Stimulated activated CD4-positive, alpha-beta T cell treated with anti-CD3 and anti-CD28 coated beads, Interleukin-1b, Interleukin-23, amount 100 ng/mL, for 48 hours (primary cell): ENCODE results near the gene DNAJC18.
A peak's percentile ranks its signal among the peaks of the same experiment; 100 is the strongest.
"Not testable (repeated sequence)": the region's sequence is repeated elsewhere in the genome, so short reads cannot be mapped to it uniquely, and the experiment has no call there.

ENCODE experiments used
- DNase-seq: peaks from one replicate; pipeline ENCODE4 v3.0.0-alpha.2; 2020

The DNAJC18 gene

GRCh38 chr5:139402561-139403158 lies 36.7 kb downstream of the DNAJC18 start:
- DNase-seq, result no peak

GRCh38 chr5:139401546-139401945 lies 37.8 kb downstream of the DNAJC18 start:
- no peak for DNase-seq

- no peak for DNase-seq
Observed at GRCh38 chr5:139399501-139400121, 39.7 kb downstream of the DNAJC18 start.

- no peak for DNase-seq
Observed at GRCh38 chr5:139397921-139398320, 41.4 kb downstream of the DNAJC18 start.

- no peak for DNase-seq
Observed at GRCh38 chr5:139396691-139397090, 42.6 kb downstream of the DNAJC18 start.

- no peak for DNase-seq
Observed at GRCh38 chr5:139395844-139396640, 43.3 kb downstream of the DNAJC18 start.

GRCh38 chr5:139394654-139395566 lies 44.4 kb downstream of the DNAJC18 start, which contains the start of gene PROB1:
Gene PROB1 (minus strand): TSS chr5:139395104. CDS start chr5:139395081, 23 bp downstream.
- no peak for DNase-seq

GRCh38 chr5:139394123-139394653 lies 45.1 kb downstream of the DNAJC18 start:
- no peak for DNase-seq

- DNase-seq, result no peak
Observed at GRCh38 chr5:139393497-139394122, 45.7 kb downstream of the DNAJC18 start.

- peak; percentile 88 for DNase-seq
Observed at GRCh38 chr5:139392678-139393496, 46.4 kb downstream of the DNAJC18 start.

GRCh38 chr5:139392324-139392677 lies 47.0 kb downstream of the DNAJC18 start:
- DNase-seq, result no peak

- DNase-seq, result no peak
Observed at GRCh38 chr5:139391570-139392323, 47.6 kb downstream of the DNAJC18 start.

GRCh38 chr5:139390639-139391569 lies 48.4 kb downstream of the DNAJC18 start:
- DNase-seq, result no peak

- DNase-seq, result peak; percentile 71
Observed at GRCh38 chr5:139389701-139390638, 49.4 kb downstream of the DNAJC18 start, which contains the start of gene MZB1. Gene MZB1 (minus strand): TSS chr5:139389913. CDS start chr5:139389856, 57 bp downstream.

- DNase-seq, result no peak
Observed at GRCh38 chr5:139388198-139388821, 51.0 kb downstream of the DNAJC18 start.

GRCh38 chr5:139387611-139388197 lies 51.6 kb downstream of the DNAJC18 start:
- DNase-seq, result no peak

- DNase-seq, result not testable (repeated sequence)
Observed at GRCh38 chr5:139386956-139387355, 52.4 kb downstream of the DNAJC18 start.
